NCI-H748 (cell line): ENCODE results near the gene SNX8.

Experiments used
- DNase-seq: peaks from one replicate; lab custom pipeline; 2025; ENCODE audit not compliant: unreplicated experiment; lab: John Stamatoyannopoulos, UW

The SNX8 gene

GRCh38 chr7:2266911-2267310, 47.3 kb downstream of the SNX8 start:
- DNase-seq, result no peak

DNA sequence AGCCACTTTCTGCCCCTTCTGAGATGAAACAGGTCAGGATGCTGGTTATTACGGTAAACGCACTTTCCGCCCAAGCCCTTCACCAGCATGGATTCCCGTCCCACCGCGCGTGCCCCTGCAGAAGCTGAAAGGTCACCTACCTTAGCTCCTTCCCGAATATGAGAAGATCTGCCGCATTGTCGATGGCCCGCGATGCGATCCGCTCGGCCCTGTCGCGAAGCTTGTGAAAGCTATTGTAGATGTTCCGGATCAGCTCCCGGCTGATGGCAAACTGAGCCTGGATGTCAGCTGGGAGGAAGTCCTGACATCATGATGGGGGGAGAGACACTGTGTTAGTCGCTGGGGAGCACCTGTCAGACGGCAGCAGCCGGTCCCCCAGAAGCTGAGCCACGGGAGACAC, 50.1 kb downstream of the SNX8 start:
- DNase-seq, result no peak

DNA sequence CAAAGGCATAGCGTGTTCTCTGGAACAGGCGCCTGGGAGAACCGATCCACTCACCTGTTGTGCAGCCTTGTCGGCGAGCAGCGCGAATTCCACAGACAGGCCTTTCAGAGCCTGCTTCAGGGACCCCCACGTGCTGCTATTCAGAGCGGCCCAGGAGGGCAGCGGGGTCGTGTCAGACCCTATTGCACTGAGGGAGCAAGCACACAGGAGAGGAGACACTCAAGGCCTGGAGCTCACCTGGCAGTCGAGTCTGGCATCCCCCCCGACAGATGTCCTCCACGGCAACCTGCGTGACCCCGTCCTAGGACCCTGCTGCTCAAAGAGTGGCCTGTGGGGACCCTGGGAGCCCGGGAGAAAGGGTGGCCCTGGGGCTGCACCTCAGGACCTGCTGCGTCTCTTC, 51.1 kb downstream of the SNX8 start:
- DNase-seq, result no peak

DNA sequence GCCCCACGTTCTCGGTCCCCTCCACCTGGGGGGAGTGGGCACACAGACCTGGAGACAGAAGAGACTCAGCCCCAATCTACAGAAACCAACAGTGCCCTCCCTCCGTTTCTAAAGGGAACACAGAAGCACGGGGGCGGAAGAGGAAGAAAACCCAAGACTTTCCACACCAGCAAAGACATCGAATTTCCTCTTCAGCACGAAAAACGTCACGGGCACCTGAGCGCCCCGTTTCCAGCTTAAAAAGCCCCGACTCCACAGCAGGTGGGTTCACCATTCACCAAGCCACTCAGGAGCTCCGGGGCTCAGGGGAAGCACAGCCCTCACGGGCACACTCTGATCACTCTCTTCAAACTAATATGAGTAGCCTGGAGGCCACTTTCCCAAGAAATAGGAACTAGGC, 52.6 kb downstream of the SNX8 start:
- no peak for DNase-seq

DNA sequence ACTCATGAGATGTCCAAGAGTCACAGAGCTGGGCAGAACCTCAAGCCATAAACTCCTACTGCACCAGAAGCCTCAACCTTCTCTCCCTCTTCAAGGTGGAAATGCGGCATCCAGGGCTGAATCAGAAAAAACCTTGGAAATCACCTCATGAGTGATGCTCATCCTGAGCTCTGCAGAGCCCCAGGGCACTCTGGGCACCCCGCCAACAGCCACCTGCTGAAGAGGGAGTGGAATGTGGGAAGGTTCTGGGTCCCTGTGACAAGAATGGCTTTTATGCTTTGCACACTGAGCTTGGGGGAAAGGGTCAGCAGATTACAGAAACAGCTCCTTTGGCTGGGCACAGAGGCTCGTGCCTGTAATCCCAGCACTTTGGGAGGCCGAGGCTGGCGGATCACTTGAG, 53.4 kb downstream of the SNX8 start:
- DNase-seq, result peak; percentile 27

DNA sequence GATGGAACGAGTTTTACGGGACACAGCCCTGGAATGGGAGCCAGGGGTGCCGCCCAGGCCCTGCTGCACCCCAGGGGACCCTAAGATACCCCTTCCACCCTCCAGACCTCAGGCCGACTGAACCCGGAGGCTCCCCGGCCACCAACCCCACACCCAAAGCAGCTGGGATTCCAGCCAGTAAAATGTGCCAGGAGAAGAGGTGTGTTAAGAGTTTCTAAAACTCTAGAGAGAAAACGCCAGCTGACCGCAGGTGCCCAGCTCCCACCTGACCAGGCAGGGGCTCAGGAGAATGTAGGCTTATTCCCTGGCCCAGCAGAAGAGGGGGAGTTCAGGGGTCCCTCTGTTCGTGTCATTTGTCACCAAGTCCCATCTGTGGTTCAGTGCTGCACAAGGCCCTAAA, 54.8 kb downstream of the SNX8 start:
- no peak for DNase-seq

GRCh38 chr7:2258661-2259365, 55.4 kb downstream of the SNX8 start:
- no peak for DNase-seq

DNA sequence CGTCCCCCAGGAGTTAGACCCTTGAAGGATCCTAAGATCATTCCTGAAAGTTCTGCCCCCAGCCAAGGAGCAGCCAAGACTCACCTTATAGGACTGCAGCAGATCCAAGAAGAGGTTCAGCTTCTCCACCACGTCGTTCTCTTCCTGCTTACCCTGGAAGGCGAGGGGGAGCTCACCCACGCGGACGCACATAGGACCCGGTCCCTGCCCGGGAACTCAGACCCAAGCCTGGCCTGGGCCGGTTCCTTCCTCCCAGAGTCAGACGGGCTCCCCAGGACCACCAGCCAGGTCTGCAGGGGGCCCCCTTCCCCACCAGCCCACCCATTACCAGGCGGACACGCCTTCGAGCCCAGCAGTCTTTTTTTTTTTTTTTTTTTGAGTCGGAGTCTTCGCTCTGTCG, 56.6 kb downstream of the SNX8 start:
- DNase-seq, result no peak

DNA sequence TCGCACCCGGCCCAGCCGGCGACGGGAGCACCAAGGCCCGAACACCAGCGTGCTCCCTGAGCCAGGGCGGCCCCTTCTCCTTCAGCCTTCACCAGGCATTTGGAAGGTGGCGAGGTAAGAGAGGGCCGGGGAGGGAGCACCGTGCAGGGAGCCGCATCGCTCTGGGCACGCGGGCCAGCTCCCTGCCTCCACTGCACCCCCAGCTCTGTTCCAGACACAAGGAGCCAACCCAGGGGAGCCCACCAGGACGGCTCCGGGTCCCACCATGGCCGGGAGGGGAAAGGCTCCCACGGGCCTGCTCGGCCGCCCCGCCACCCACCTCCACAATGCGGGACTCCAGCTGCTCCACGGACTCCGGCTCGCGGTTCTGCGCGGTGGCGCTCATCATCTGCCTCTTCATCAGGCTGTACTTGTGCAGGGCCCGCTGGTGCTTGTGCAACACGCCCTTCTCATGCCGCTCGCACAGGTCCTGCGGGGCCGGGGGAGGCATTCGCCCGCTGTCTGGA, 57.1 kb downstream of the SNX8 start:
- no peak for DNase-seq

- DNase-seq, result no peak
Observed at GRCh38 chr7:2256306-2257045, 57.8 kb downstream of the SNX8 start.

- DNase-seq, result no peak
Observed at GRCh38 chr7:2255145-2256139, 58.8 kb downstream of the SNX8 start.

GRCh38 chr7:2254429-2255144, 59.7 kb downstream of the SNX8 start:
- no peak for DNase-seq

DNA sequence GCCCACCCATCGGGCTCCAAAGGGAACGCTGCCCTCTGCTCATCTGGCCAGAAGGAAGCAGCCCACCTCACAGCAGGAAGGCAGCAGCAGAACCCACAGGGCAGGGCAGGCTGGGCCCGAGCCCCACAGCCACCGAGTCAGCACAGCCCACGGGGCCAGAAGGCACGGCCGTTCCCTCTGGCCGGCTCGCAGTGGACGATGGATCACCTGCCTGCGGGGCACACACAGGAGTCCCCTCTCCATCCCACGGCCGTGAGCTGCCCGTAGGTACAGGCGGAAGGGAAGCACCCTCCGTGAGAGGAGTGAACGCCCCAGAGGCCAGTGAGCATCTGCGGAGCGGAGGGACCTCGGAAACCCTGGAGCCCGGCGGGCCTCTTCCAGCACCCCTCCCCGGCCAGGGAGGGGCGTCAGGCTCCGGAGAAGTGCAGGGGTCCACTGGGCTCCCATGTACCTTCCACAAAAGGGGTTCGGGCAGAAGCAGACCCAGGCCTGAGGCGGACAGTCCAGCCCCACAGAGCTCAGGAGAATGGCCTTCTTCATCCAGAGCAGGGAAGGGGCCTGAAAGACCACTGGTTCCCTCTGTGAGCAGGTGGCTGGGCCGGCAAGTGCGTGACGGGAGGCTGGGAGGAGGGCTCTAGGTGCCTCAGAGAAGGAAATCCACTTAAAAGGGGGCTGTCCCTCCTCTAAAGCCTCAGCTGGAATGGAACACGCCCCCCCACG, 60.6 kb downstream of the SNX8 start:
- no peak for DNase-seq

- DNase-seq, result no peak
Observed at GRCh38 chr7:2253021-2253420, 61.2 kb downstream of the SNX8 start.

DNA sequence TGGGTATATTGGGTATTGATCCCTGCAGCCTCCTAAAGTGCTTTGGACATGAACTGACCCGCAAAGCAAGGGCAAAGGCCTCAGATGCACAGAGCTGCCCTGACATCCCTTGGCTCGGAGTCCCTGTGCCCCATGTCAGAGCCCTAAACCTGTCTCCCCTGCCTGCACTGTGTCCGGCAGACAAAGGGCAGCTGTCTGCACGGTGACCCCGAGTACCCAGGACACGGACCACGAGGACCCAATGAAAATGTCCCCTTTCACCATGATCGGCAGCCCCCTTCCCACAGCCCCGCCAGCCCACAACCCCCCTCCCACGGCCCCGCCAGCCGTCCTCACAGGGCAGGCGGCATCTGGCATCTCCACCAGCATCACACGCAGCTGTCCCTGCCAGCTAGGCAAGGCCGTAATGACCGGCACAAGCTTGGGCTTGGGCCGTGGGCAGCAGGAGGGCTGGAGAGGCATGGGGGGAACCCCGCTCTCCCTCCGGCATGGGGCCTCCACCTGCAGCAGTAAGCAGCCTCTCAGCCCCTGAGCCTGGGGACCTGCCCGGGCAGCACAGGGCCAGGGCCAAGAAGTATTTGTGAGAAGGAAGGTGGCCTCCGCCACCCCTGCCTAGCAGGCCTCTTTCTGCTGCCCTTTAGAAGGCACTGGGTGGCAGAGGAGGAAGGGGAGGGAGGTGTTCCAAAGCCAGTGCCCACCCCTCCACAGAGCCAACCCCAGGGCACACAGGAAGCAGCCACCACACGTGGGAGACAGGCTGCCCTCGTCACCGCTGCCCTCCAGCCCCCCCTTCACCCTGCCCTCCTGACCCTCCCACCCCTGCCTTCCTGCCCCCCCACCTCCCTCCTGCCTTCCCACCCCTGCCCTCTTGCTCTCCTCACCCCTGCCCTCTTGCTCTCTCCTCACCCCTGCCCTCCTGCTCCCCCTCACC, 62.1 kb downstream of the SNX8 start:
- DNase-seq, result no peak

DNA sequence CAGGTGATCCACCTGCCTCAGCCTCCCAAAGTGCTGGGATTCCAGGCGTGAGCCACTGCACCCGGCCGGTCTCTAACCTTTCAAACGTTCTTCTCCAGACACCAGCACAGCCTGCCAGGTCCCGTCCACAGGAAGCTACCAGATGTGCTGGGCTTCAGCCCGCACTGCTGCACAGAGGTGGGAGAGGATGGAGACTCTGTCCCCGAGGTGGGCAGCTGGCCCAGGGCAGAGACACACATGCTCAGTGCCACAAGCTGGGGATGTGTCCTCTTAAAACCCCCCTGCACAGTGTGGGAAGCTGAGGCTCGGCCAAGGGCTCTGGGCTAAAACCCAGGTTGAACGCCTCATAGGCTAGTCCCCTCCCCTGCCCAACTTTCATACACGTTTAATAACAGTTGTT, 62.9 kb downstream of the SNX8 start:
- no peak for DNase-seq

DNA sequence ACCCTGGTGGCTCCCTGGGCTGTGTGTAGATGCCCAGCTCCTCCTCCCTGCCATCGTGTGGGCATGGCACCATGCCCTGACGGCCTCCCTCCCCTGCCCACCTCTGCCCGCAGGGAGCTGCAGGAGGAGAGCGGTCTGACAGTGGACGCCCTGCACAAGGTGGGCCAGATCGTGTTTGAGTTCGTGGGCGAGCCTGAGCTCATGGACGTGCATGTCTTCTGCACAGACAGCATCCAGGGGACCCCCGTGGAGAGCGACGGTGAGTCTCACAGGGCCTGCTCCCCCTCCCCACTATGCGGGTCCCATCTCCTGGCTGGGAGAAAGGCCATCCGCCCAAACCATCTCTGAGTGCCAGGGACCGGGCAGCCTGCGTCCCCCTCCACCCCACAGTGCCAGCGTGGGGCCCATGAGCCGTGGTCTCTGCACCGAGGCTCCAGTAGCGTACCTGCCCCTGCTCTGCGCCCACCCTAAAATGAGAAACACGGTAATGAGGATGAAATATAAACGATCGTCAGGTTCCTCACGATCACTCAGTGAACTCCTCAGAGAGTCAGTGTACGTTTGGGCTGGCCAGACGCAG, 64.4 kb downstream of the SNX8 start:
- DNase-seq, result no peak

- DNase-seq, result no peak
Observed at GRCh38 chr7:2248984-2249694, 65.1 kb downstream of the SNX8 start.
